Sigmoid colon (tissue), 4 donors: ENCODE data around the gene PRMT9.

Experiments used
- CTCF ChIP-seq, 4 experiments: fragments of 450-650 bp in 3 of 4; fragments of 200-600 bp in 1 of 4; IDR thresholded peaks; one replicate each; pipeline ENCODE4 v1.5.1; 2016 to 2019; ENCODE audit warnings: antibody characterized with exemption in 4 of 4, mild to moderate bottlenecking in 3 of 4, moderate library complexity in 2 of 4
- EP300 ChIP-seq, 4 donors: sonication (generic); formaldehyde crosslinking; IDR thresholded peaks; one replicate each; pipeline ENCODE4 v1.6.1; 2017; ENCODE audit warnings: antibody characterized with exemption in 4 of 4
- POLR2AphosphoS5 ChIP-seq, 4 donors: sonication (generic); formaldehyde crosslinking; IDR thresholded peaks; one replicate each; pipeline ENCODE4 v1.6.1; 2017; ENCODE audit warnings: antibody characterized with exemption in 4 of 4

DNA sequence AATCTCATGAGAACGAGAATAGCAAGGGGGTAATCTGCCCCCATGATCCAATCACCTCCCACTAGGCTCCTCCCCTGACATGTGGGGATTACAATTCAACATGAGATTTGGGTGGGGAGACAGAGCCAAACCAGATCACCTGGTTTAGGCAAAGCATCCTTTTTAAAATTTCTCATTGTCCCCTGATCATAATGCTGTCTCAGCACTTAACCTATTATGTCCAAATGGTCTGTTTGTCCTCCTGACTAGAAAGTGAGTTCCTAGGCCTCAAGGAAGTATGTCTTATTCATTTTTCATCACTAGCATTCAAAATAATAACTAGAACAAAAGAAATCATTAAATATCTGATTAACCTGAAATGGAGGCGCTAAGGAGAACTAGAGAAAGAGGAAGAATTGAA is 7.9 kb upstream of the PRMT9 start:
- TF ChIP-seq CTCF (IDR thresholded peaks at IDR 0.05) (no peak), EP300 (IDR thresholded peaks at IDR 0.05) (no peak), POLR2AphosphoS5 (IDR thresholded peaks at IDR 0.05) (no peak)
